B cell (primary cell): ENCODE measurements around the gene NDUFB7.

Source experiments
- EZH2 ChIP-seq: IDR thresholded peaks from 2 replicates; pipeline ENCODE4 v1.6.1; 2012; ENCODE audit warnings: borderline replicate concordance, low read depth, mild to moderate bottlenecking, moderate library complexity, low read length; ENCODE audit not compliant: insufficient read depth, poor library complexity, severe bottlenecking
- TF ChIP-seq, protein P1 (sequence below): fragments of 200-600 bp; IDR thresholded peaks from one replicate; pipeline ENCODE4 v1.8.0; 2022; ENCODE audit warnings: antibody characterized with exemption, mild to moderate bottlenecking

DNA sequence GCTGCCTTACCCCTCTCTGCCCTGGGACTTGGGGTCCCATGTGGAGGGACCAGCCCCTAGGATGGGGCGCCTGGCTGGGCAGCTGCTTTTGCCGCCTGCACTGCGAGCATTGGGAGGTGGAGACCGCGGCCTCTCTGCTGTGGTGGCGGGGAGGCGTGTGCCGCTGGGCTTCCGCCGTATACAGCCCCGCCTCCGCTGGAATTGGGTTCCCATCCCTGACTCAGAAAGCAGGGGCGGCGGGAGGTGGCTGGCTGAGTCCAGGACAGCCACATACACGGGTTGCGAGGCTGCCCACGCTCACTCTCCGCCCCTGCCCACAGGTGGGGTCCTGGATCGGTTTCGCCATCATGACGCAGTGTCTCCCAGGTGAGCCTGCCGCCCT, 6.6 kb downstream of the NDUFB7 start:
- TF ChIP-seq, protein P1, sequence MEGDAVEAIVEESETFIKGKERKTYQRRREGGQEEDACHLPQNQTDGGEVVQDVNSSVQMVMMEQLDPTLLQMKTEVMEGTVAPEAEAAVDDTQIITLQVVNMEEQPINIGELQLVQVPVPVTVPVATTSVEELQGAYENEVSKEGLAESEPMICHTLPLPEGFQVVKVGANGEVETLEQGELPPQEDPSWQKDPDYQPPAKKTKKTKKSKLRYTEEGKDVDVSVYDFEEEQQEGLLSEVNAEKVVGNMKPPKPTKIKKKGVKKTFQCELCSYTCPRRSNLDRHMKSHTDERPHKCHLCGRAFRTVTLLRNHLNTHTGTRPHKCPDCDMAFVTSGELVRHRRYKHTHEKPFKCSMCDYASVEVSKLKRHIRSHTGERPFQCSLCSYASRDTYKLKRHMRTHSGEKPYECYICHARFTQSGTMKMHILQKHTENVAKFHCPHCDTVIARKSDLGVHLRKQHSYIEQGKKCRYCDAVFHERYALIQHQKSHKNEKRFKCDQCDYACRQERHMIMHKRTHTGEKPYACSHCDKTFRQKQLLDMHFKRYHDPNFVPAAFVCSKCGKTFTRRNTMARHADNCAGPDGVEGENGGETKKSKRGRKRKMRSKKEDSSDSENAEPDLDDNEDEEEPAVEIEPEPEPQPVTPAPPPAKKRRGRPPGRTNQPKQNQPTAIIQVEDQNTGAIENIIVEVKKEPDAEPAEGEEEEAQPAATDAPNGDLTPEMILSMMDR = no peak
- TF ChIP-seq EZH2 = no peak
